HUES64 (cell line): ENCODE results near the gene NBPF1. TPM values are rescaled to one million over a fixed set of nuclear protein-coding genes. Genes with fewer than 3 reads are reported as not detected.
"Not testable (repeated sequence)": the region's sequence is repeated elsewhere in the genome, so short reads cannot be mapped to it uniquely, and the experiment has no call there.

Source experiments
- H3K27ac ChIP-seq: 2 replicates; pipeline ENCODE4 v1.7.0; 2013; ENCODE audit warnings: low read depth, low read length, inconsistent platforms
- H3K27me3 ChIP-seq: 2 replicates; pipeline ENCODE4 v1.6.1; 2013; ENCODE audit warnings: mild to moderate bottlenecking, low read length; ENCODE audit not compliant: insufficient read depth
- H3K36me3 ChIP-seq: 2 replicates; pipeline ENCODE4 v1.6.1; 2013; ENCODE audit warnings: mild to moderate bottlenecking, low read length; ENCODE audit not compliant: insufficient read depth
- H3K4me1 ChIP-seq: 2 replicates; pipeline ENCODE4 v1.6.1; 2013; ENCODE audit warnings: mild to moderate bottlenecking, low read length, moderate library complexity; ENCODE audit not compliant: insufficient read depth
- H3K4me3 ChIP-seq: 2 replicates; pipeline ENCODE4 v1.5.1; 2013; ENCODE audit warnings: mild to moderate bottlenecking, low read length, moderate library complexity
- H3K9ac ChIP-seq: 2 replicates; pipeline ENCODE4 v1.6.1; 2013; ENCODE audit warnings: mild to moderate bottlenecking, low read depth, low read length
- H3K9me3 ChIP-seq: 2 replicates; pipeline ENCODE4 v1.6.1; 2013; ENCODE audit warnings: low read depth, low read length; ENCODE audit not compliant: insufficient read depth
- WGBS: fragments of 150-250, 120-280 bp; methylation state at CpG from one replicate; pipeline ENCODE4 v1.1.7; 2013; ENCODE audit warnings: missing lambda C conversion rate; 5-methylcytosine and 5-hydroxymethylcytosine counted together
- polyA plus RNA-seq, 2 experiments: library from polyadenylated mRNA; stranded (reverse); fragments of 50-300 nt; gene quantifications; one replicate each; pipeline ENCODE4 v1.2.3, GENCODE V29; 2013

Gene NBPF1
- 11.3 TPM for polyA plus RNA-seq (2013, experiment 1 of 2)
- 10.4 TPM for polyA plus RNA-seq (2013, experiment 2 of 2)

DNA sequence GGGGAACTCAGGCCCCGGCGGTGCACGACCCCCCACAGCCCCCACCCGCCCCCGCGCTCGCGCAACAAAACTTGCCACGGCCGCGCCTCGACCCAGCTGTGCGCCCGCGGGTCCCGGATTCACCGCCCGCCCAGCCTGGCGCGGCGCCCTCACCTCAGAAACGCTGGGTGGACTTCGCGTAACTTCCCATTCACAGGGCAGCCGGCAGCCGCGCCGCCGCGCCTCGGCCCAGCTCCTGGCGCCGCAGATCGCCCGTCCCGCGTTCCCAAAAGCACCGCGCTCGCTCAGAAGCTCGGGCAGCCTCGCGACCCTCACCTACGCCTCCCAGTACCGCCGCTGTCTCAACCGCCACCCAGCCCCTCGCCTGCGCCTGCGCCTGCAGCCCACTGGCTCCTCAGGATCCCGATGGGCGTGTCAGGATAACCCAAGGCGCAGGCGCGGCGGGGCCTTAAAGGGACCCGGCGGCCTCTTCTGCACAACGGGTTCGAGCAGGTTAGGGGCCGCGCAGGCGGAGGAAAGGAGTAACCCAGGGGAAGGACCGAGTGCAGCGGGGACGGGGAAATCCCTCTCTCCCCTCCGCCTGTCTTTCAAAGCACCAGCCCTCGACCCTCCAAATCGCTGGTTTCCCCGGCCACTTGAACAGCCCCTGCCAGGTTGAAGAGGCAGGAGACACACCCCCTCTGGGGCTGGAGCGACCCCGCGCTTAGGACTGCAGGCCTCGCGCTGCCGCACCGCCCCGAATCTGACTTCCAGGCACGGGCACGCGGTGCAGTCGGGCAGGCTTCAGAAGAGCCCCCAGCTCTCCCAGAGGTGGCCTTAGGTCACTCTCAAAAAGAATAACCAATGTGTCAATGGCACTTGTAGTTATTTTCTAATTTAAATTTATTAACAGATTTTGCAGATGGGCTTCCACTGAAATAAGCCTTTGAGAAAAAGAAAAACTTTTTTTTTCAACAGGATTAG, at the start of gene NBPF1:
TSS of gene NBPF1 (minus strand) at position 380 of the 963 bp plus-strand sequence.
- Histone ChIP-seq H3K4me1 (peaks cover 13% of the 10 kb centered on the region), H3K4me3 (peak within 1 kb of the TSS; percentile 57), H3K27ac (peak within 1 kb of the TSS; percentile 38; the same call in 1 of the 2 replicates), H3K9me3 (no peaks in the 10 kb centered on the region), H3K27me3 (peaks cover 44% of the 10 kb centered on the region), H3K36me3 (peaks cover 4% of the 10 kb centered on the region; the same call in 1 of the 2 replicates), H3K9ac (peak within 1 kb of the TSS; percentile 43)
- WGBS, result under 1% methylated on average over 82 of the region's 82 CpGs

DNA sequence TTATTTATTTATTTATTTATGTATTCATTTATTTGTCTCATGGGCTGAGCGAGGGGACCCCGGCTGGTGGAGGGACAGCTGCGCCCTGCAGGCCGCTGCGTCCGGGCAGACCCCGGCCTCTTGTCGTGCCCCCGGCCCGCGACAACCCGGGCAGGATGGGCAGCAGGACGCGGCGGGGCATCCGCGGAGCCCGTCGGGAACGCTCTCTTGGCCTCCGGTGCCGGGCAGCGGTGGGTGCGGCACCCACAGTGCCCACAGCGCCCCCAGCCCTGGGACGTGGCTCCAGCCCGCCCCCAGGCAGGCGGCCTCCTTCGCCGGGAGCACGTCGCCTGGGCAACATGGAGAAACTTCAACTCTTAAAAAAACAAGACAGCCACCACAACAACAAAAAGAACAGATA, 44.9 kb upstream of the NBPF1 start:
- no CpG with 5 or more reads among the region's 32 CpGs for WGBS
- not testable (repeated sequence) for H3K9me3 ChIP-seq, H3K27me3 ChIP-seq, H3K27ac ChIP-seq, H3K4me3 ChIP-seq, H3K9ac ChIP-seq, H3K4me1 ChIP-seq, H3K36me3 ChIP-seq

DNA sequence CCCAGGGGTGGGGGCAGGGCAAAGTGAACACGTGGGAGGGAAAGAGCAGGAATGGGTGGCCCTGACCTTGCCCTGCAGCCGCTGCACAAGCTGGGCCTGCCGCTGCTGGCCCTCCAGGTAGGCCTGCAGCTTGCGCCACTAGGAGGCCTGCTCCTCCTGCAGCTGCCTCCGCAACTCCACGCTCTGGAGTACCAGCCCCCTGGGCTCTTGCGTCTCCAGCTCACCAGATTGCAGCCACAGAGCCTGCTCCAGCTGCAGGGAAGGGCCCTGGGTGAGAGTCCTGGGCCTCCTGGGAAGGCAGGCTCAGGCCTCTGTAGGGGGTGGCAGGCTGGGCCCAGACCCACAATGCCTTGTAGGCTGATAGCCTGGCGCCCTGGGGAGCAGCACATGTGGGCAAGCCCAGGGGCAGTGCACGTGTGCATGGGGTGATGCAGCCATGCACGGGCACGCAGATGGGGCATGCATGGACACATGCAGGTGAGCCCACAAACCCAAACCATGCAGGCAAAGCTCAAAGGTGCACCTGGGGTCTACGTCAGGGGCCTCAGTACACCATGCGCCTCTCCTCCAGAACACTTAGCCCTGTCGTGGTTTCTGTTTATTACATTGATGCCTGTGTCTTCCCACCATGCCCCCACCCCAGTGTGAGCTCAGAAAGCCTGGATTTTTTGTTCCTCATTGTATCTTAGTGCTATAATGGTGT, 43.8 kb upstream of the NBPF1 start:
- H3K9ac ChIP-seq, H3K36me3 ChIP-seq, H3K27ac ChIP-seq, H3K9me3 ChIP-seq, H3K4me1 ChIP-seq, H3K27me3 ChIP-seq, H3K4me3 ChIP-seq: not testable (repeated sequence)
- WGBS, result no CpG with 5 or more reads among the region's 14 CpGs

DNA sequence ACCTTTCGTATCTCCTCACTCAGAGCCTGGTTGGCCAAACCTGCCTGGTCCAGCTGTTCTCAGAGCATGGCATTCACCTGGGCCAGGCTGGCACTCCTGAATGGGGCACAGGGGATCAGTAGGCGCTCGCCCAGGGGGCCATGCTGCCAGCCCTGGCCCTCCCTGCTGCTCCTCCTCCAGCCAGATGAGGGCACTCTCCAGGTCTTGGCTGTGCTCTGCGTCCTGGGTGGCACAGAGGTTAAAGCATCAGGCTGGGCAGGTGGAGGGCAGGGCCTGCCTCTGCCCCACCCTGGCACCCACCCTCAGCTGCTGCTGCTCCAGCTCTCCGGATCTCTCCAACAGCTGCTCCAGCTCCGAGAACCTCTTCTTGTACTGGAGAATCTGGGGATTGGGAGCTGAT, 43.2 kb upstream of the NBPF1 start:
- WGBS, result 29% methylated on average over 1 of the region's 6 CpGs
- H3K4me1 ChIP-seq, H3K27me3 ChIP-seq, H3K9ac ChIP-seq, H3K36me3 ChIP-seq, H3K27ac ChIP-seq, H3K4me3 ChIP-seq, H3K9me3 ChIP-seq: not testable (repeated sequence)

DNA sequence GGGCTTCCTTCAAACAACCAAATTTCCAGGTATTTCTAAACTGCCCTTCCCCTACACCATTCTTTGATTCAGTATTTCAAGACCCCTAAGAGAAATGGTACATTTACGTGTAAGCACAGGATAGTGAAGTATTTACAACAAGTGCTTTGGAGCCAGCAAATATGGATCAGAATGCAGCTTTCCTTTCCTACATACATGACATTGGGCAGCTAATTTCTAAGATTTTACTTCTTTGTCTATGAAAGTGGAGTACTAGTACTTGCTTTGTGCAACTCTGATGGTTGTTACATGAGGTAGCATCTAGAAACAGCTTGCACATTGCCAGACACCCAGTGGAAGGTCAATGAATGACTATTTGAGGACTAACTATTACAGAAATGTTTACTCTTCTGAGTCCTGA, 38.2 kb upstream of the NBPF1 start:
- H3K4me3 ChIP-seq, H3K9me3 ChIP-seq, H3K27ac ChIP-seq, H3K4me1 ChIP-seq, H3K36me3 ChIP-seq, H3K9ac ChIP-seq: not testable (repeated sequence)
- 100% methylated on average over 1 of the region's 1 CpG for WGBS
- peaks cover 35% of the 10 kb centered on the region for H3K27me3 ChIP-seq

DNA sequence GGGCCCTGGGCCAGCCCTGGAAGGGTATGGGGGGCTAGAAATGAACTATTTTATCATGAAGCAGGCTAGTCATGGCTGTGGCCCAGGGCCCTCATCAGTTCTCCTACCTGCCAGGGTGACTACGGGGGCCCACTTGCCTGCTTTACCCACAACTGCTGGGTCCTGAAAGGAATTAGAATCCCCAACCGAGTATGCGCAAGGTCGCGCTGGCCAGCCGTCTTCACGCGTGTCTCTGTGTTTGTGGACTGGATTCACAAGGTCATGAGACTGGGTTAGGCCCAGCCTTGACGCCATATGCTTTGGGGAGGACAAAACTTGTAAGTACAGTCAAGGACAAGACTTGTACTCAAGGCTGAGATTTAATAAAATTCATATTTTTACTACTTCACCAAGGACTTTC, 36.6 kb upstream of the NBPF1 start:
- not testable (repeated sequence) for H3K4me1 ChIP-seq, H3K36me3 ChIP-seq, H3K27ac ChIP-seq, H3K4me3 ChIP-seq, H3K9me3 ChIP-seq, H3K9ac ChIP-seq
- H3K27me3 ChIP-seq, result peaks cover 51% of the 10 kb centered on the region
- WGBS, result 92% methylated on average over 7 of the region's 9 CpGs

DNA sequence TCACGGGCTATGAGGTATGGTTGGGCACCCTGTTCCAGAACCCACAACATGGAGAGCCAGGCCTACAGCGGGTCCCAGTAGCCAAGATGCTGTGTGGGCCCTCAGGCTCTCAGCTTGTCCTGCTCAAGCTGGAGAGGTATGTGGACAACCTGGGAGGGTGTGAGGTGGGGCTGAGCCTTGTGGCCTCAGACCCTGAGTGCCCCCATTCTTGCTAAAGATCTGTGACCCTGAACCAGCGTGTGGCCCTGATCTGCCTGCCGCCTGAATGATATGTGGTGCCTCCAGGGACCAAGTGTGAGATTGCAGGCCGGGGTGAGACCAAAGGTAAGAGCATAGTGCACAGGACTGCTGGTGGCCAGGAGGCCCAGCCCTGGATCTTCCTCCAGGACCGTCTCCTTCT, 36.0 kb upstream of the NBPF1 start:
- WGBS, result 78% methylated on average over 5 of the region's 6 CpGs
- not testable (repeated sequence) for H3K9me3 ChIP-seq, H3K9ac ChIP-seq, H3K36me3 ChIP-seq, H3K4me1 ChIP-seq, H3K4me3 ChIP-seq, H3K27ac ChIP-seq
- H3K27me3 ChIP-seq, result peaks cover 51% of the 10 kb centered on the region

DNA sequence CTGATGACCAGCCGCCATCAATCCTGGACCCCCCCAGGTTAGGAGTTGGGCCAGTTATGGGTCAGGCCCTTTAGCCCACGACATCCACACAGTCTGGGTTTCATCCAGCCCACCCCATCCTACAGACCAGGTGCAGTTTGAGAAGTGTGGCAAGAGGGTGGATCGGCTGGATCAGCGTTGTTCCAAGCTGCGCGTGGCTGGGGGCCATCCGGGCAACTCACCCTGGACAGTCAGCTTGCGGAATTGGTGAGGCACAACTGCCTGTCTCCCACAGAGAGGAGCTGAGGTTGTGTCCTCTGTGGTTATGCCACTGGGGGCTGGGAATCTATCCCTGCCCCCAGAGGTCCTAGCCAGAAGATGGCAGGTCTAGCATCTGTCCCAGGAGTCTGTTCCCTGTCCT, 35.4 kb upstream of the NBPF1 start:
- H3K4me3 ChIP-seq, H3K9me3 ChIP-seq, H3K4me1 ChIP-seq, H3K9ac ChIP-seq, H3K36me3 ChIP-seq, H3K27ac ChIP-seq: not testable (repeated sequence)
- 86% methylated on average over 4 of the region's 8 CpGs for WGBS
- H3K27me3 ChIP-seq, result peaks cover 51% of the 10 kb centered on the region

DNA sequence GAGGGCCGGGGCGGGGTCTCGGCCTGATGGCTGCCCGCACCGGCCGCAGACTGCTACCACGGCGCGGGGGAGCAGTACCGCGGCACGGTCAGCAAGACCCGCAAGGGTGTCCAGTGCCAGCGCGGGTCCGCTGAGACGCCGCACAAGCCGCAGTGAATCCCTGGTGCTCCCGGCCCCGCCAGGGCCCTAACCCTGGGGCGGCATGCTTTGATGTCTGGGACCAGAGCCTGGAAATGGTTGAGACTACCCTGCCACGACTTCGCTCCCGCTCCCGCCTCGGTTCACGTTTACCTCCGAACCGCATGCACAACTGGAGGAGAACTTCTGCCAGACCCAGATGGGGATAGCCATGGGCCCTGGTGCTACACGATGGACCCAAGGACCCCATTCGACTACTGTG, 34.9 kb upstream of the NBPF1 start:
- H3K4me1 ChIP-seq, H3K9me3 ChIP-seq, H3K36me3 ChIP-seq, H3K9ac ChIP-seq, H3K27ac ChIP-seq: not testable (repeated sequence)
- peak overlapping the region; percentile 32 for H3K4me3 ChIP-seq
- 9% methylated on average over 27 of the region's 32 CpGs for WGBS
- H3K27me3 ChIP-seq, result peaks cover 51% of the 10 kb centered on the region

DNA sequence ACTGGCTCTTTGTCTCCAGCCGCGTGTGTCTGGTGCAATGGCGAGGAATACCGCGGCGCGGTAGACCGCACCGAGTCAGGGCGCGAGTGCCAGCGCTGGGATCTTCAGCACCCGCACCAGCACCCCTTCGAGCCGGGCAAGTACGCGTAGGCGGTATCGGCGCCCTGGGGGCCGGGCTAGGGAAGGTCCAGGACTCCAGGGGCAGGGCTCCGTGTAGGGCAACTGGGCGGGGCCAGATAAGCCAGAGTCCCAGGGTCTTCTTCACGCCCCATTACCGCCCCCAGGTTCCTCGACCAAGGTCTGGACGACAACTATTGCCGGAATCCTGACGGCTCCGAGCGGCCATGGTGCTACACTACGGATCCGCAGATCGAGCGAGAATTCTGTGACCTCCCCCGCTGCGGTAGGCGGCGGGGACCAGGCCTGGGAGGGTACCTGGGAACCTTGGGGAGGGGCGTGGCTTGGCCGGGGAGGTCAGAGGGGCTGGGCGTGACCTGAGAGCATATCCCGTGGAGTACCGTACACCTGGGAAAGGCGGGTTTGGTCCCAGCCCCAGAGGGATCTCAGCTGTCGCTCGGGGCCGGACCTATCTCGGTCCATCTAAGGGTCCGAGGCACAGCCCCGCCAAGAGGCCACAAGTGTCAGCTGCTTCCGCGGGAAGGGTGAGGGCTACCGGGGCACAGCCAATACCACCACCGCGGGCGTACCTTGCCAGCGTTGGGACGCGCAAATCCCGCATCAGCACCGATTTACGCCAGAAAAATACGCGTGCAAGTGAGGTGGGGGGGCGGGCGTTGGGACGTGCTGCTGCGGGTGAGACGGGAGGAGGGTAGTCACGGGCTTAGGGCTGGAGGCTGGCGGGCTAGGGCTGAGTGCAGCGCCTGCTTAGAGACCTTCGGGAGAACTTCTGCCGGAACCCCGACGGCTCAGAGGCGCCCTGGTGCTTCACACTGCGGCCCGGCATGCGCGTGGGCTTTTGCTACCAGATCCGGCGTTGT, 34.1 kb upstream of the NBPF1 start:
- Histone ChIP-seq H3K4me3 (peak overlapping the region; percentile 50), H3K27me3 (peaks cover 51% of the 10 kb centered on the region)
- H3K36me3 ChIP-seq, H3K4me1 ChIP-seq, H3K9me3 ChIP-seq, H3K9ac ChIP-seq, H3K27ac ChIP-seq: not testable (repeated sequence)
- WGBS, result 3% methylated on average over 47 of the region's 84 CpGs
